ENCODE results near the gene MRPS25.

Gene MRPS25

DNA sequence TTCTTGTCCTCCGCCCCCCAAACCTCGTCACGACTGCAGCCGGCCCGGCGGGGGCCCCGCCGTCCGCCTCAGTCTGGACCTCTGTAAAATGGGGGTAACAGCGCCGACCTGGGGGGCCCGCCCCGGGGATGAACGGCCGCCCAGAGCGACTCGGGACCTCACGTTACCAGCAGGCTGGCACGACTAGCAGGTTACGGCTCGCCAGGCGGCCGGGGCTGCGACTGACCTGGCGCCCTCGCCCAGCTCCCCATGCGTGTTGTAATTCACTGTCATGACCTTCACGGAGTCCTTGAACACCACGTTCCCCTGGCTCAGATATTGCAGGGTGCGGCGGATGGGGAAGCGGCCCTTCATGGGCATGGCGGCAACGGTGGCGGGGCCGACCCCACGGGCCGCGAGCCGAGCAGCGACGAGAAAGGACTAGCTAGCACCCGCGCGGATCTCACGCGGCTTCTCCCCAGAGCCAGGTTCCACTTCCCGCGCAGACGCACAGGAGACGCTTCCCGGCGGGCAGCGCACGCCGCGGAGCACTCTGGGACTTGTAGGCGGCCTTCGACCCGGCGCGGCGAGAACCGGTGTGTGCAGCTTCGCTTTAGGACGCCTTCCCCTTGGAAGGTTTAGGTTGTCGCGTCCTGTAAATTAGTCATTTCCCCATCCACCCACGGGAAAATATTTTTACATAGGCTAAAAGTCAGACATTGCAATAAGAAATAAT, at the start of gene MRPS25:
TSS of gene MRPS25 (minus strand) at position 481 of the 715 bp plus-strand sequence. CDS start at position 360, 121 bp downstream.
- peak; percentile 3 for DNase-seq

DNA sequence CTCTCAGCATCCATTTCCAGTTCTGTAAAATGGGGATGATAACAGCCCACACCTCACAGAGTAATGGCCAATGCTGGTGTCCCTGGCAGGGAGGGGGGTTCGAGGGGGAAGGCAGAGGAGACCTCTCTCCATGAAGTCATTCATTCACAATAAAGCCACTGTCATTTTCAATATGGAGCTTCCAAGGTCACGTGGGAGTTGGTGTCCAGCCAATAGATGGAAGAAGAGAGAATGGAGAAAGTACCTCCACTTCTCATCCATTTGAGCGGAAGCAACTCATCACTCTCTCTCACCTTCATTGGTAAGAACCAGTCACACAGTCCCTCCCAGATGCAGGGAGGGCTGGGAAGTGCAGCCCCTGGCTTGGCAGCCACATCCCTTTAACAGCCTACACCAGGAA, 48.8 kb upstream of the MRPS25 start:
- DNase-seq = no peak

DNA sequence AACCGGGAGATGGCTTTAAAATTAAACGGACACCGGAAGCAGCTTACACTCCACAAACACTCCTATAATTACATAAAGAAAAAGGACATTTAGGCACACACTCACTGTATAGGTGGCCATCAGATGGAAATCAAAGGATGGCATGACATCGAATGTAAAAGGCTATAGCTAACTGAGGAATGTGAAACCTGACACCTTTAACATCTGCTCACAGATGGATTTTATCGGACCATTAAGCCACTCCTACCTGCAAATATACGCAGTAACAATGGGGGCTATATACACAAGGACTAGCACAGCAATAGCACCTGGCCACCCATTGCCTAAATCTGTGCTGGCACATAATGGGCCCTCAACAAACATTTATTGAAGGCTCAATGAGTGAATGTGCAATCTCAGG, 48.4 kb upstream of the MRPS25 start:
- DNase-seq = no peak

DNA sequence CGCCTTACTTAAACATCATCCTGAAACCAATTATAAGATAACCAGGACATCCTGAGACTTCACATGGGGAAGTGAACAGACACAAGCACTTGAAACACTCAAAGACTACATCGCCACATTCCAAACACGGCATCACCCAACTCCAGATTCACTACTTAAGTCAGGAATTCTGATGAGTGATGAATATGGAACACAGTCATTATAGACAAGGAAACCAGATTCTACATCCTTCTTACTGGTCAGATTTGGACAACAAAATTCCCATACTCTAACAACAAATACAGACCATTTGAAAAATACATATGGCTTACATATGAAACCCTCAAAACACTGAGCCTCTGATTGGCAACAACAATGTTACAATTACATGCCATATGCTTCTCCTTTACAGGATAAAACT, 46.9 kb upstream of the MRPS25 start:
- no peak for DNase-seq

DNA sequence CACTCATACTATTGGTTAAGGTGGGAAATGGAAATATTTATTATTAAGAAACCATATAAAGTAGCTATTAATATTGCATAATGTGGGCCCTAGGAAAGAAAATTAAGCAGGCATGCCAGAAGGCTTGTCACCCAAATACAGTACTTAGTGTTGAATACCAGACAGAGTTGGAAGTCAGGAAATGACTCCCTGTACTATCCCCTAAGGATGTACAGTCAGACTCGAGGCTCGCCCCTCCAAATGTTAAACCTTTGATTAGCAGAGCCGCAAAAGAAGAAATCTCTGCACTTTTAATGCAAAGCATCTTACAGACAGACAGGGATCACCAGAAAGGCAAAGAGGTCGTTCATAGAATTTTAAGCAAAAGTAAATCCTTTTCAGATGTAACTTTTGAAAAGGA, 45.1 kb upstream of the MRPS25 start:
- no peak for DNase-seq

DNA sequence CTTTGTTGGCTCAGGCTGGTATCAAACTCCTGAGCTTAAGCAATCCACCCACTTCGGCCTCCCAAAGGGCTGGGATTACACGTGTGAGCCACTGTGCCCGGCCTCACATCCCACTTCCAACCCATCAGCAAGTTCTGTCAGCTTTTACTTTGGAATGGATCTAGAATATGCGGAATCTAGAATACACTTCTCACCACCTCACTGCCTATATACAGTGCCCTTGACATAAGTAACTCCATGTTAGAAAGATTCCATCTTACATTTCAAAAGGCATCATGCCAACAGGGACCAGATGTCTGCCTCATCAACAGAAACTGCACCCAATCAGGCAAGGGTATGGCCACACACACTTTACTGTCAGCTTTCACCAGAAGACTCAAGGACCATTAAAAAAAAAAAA, 43.8 kb upstream of the MRPS25 start:
- no peak for DNase-seq

DNA sequence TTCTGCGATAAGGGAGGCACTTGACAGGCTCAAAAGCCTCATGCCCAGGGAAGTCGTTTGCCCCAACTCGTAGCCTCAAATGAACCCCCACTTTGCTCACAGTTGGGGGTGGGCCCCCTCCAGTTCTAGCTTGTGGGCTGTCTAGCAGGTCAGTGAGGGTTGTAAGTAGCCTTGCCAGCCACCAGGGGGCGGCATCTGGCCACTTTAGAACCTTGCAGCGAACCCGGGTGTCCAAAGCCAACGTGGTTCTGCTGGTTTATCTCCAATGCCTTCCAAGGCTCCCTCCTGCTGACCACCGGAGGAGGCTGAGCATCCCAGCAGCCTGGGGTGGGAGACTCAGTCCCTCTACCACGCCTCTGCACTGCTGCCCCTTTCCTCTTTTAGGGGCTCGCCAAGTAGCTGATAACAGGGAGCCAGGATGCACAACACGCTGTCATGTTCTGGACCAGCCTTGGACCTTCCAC, 43.0 kb upstream of the MRPS25 start:
- DNase-seq = no peak

DNA sequence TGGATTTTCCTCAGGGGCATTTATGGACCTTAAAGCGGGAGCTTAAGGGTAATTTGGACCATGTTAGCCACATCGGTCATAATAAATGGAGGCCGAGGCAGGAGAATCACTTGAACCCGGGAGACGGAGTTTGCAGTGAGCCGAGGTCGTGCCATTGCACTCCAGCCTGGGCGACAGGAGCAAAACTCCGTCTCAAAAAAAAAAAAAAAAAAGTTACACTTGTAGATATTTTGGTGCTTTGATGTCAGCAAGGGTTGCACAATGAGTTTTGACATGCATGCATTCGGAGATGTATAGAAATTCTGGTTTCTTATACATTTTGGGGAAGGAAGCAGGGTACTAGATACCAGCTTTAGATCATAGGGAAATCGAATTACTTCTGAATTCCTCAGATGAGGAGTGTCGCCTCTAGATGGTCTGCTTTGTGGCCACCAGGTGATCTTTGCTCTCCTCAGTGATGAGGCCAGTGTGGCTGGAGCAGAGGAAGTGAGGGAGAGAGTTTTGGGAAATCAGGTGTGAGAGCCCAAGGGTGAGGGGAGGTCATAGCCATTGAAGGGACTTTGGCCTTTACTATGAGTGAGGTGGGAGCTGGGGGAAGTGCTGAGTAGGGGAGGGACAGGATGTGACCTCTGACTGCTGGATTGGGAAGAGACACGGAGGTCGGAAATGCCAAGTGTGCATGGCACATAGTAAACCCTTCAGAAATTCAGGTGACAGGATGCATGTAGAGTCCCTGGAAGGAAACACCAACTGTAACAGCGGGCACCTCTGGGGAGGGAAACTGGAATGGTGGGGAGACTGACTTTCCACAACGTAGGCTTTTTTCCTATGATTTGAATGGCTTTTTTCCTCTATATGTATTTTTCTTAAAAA, 42.2 kb upstream of the MRPS25 start:
- no peak for DNase-seq

DNA sequence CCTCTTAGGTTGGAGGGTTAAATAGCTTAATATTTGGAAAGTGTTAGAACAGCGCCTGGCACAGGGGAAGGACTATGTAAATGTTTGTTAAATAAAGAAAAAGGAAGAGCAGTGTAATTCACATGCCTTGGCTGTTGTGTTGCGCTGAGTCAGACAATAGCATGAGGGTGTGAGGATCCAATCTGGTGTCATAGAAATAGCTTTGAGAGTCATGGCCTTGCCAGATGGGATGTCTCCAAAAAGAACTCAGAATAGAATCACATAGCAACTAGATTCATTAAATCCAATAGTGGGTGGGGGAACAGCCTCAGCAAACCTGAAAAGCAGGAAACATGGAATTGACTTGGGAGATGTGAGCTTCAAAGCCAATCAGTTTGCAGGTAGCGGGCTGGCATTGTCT, 37.7 kb upstream of the MRPS25 start:
- no peak for DNase-seq

DNA sequence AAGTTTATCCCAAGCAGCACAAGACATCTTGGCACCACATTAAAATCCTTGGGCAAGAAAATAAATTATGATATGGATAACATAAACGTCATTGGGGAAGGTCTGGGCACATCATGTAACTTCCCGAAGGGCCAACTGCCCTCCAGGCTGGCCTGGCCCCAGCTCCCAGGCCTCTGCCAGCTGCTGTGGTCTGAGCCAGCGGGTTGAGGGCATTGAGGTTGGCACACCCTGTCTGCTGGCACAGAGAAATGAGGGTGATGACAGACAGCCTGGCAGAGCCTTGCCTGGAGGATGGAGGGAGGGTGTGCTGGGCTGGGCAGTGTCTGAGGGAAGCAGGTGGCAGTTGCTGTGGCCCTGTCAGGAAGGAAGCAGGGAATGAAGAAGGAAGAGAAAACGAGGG, 37.1 kb upstream of the MRPS25 start:
- no peak for DNase-seq

DNA sequence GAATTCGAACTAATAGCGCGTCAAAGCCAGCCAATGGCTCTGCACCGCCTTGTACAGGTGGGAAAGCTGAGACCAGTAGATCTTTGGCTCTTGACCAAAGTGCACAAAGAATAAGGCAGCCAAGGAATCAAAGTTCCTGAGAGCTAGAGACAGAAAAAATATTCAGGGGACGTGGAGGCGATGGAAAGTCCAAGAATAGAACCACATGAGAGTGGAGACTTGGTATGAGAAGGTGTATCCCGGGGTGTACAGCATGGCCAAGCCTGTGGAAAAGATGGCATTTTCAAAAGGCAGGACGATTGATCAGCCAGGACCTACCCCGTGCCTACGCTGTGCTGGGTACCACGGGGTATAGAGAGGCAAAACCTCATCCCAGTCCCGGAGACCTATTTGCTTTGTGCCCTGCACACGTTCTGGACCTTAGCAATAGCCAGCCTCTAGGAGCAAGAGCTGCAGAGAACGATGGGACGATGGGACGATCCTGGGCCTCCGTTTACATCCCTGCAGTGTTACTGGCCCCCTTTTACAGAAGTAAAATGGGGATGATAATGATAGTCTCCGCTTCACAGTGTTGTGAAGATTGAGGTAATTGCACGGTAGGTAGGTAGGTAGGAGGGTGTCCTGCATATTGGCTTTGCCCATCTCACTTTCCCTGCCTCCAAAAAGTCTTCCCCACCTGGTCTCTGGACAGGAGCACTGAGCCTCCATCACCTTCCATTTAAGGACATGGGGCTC, 34.4 kb upstream of the MRPS25 start:
- no peak for DNase-seq

DNA sequence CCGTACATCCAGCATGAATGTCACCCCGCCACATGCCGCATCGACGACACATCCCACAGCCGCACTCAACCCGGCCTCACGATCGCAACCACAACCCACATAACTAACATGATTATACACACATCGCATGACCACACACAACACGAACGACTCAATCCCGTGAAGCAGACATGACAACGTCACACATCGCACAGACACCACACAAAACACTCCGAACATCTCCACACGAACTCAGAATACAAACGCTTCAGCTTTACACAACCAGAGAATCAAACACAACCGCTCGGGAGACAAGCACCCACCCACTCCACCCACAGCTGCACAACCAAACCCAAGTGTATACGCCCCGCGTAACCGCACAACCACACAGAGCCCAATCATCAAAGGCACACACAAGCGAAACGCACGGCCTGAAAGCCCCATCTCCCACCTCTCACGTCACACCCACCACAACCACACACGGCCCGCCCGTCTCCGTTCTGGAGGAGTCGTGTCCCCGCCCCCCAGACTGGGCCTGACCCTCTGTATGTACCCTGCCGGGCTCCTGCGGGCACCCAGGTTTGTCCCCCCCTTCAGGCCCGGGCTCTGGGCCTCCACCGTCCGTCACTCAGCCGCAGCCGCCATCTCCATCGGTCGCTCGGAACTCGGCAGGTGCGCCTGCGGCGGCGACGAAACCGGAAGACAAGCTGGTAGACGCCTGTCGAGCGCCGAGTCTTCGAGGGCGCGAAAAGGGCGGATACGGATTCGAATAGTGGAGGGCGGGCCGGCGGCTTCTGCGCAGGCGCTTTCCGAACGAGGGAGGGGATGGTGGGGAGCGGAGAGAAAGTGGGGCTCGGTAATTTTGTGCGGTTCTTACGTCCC, 33.6 kb upstream of the MRPS25 start, which contains the start of gene RBSN:
TSS of gene RBSN (minus strand) at position 646 of the 861 bp plus-strand sequence. CDS start 3,028 bp downstream, outside the sequence.
- peak; percentile 8 for DNase-seq

DNA sequence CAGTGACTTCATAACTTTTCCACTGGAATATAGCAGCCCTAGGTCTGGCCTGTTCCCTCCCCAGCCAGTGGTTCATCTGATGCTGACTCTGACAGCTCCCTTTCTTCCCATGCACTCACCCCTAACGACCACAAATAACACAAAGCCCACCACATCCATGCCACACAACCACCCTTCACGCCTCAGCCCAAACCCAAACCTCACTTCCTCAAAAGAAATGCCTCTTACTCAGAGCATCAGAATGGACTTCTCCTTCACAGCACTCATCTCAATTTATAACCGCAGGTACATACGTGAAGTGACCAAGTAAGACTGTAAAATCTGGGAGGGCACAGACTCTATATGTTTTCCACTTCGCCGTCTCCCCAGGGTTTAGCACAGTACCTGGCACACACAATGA, 32.8 kb upstream of the MRPS25 start:
- DNase-seq = no peak

DNA sequence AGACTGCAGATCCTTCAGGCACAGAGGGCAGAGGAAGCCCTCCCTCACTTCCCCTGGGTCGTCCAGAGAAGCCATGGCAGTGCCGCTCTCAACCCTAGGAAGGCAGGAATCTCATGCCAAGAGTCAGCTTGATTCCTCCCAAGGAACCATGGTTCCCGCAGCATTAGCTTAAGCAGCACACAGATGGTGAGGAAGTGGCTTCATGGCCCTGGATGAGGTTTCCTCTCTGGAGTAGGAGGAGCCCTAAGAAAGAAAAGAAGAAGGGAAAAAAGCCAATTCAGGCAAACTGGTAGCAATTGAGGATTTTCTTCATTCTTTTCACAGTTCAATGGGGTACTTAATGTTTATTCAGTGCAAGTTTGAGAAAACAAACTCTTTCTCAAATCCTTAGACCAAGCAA, 30.9 kb upstream of the MRPS25 start:
- no peak for DNase-seq

DNA sequence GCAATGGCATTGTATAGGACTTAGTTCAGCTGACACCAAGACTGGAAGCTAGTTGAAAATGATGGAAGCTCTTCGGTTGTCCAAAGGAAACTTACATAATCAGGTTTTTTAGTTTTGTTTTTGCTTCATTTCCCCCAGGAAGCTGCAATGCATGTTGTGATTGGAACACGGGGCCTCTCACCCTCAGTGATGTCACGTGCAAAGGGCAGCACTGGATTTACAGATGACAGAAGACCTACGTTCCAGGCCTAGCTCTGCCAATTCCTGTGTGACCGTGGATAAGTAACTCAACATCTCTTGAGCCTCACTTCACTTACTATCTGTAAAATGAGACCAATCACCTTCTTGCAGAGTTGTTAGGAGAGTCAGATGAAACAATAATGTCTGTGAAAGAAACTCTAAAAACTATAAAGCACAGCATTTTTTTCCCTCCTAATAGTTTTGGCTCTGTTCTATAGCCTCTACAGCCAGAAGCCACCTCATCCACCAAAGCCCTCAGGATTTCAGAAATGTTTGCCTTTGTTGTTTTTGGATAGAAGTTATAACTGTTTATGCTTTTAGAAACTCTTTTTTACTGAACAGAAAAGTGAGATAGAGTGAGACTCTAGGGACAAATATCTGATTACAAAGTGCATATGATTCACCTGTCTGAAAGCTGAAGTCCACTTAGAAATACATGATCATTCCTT, 29.2 kb upstream of the MRPS25 start:
- DNase-seq = no peak

DNA sequence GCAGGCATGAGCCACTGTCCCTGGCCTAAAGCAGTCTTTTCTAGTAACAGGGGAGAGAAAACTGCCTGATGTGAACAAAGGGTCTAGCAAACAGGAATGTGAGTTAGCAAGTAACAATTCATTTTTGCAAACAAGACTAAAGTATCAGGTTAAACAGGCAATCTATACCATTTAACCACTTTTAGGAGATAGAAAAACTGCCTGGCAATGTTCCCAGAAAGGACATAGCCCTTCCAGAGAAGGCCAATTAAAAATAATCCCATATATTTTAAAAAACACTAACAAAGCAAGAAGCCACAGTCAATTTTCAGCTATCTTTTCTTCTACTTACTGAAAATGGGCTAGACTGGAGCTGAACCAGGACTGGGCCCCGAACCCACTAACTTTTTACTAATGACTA, 27.6 kb upstream of the MRPS25 start:
- no peak for DNase-seq

DNA sequence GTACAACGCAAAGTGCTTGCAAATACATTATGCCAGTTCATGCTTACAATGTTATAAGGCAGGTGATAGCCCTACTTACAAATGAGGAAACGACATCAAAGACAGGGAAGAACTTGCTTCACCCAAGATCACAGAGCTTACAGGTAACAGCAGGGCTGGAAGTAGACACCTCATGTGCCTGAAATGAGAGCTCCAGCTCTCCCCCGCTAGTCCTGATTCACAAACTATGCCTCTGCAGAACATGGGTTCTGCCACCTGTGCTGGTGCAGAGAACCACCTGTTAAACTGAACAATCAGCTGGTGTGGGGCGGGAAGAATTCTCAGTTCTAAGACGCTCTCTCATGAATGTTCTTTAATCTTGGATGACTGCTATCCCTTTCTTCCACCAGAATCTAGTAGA, 26.5 kb upstream of the MRPS25 start:
- DNase-seq = no peak

DNA sequence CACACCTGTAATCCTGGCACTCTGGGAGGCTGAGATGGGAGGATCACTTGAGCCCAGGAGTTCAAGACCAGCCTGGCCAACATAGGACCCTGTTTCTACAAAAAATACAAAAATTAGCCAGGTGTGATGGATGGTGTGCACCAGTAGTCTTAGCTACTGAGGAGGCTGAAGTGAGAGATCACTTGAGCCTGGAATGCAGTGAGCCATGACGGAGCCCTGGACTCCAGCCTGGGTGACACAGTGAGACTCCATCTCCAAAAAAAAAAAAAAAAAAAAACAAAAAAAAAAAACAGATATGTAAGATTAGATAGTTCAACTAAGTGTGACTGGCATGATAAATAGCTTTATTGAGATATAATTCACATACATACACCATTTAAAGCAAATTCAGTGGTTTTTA, 24.1 kb upstream of the MRPS25 start:
- DNase-seq = no peak

DNA sequence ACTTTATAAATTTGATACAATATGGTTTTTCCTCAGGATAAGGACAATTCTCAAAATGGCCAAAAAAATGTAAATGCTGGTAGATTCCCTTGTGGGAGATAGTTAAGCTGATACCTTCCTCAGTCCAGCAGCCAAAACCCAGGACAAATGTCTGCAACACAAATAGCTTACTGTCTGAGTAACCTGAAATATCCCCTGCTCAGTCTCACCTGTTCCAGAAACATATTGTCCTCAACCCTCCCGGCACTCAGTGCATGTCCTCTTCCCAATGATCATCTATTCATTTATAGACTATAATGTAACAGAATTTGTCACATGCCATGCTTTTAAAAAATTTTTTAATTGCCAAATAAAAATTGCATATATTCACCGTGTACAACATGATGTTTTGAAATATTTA, 21.6 kb upstream of the MRPS25 start:
- no peak for DNase-seq

DNA sequence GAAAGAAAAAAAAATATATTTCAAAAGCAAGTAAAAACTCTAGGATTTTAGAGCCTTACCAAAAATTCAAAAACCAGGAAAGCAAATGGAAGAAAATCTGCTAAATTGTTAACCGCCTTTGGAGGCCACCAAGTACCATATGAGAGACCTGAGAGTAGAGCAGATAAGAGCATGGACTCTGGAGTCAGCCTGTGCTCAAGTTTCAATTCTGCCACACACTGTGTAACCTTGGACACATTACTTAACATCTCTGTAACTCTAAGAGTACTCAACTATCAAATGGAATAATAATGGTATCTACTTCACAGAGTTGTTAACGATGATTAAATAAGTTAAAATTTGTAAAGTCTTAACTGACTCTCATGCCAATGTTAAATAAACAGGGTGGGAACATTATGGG, 21.1 kb upstream of the MRPS25 start:
- DNase-seq = no peak

DNA sequence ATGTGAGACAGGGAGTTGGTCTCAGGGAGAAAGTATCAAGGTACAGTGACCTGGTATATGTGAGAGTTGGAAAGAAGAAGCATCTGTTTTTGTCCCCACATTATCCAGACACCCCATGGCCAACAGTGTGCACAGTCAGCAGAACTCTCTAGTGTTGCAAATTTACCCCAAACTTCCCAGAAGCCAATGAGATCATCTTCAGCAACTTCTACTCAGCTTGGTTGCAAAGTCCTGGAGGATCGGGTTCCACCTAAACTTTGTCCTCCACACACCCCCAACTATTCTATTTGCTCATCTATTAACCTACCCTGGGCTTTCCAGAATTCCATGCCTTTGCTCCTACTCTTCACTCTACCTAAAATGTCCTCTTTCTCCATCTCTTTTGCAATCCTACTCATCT, 18.1 kb upstream of the MRPS25 start:
- no peak for DNase-seq
